ENCODE data around the gene PTCH2. TPM values are rescaled to one million over a fixed set of nuclear protein-coding genes. Genes with fewer than 3 reads are reported as not detected.

The PTCH2 gene
- total RNA-seq = 1.3 to 2.0 TPM (median 1.3 TPM) in 3 replicates
- long read RNA-seq, partial matches to known transcripts = 0 of 2 reads
- long read RNA-seq, other reads (novel, unspliced or antisense) = 2 of 2 reads

DNA sequence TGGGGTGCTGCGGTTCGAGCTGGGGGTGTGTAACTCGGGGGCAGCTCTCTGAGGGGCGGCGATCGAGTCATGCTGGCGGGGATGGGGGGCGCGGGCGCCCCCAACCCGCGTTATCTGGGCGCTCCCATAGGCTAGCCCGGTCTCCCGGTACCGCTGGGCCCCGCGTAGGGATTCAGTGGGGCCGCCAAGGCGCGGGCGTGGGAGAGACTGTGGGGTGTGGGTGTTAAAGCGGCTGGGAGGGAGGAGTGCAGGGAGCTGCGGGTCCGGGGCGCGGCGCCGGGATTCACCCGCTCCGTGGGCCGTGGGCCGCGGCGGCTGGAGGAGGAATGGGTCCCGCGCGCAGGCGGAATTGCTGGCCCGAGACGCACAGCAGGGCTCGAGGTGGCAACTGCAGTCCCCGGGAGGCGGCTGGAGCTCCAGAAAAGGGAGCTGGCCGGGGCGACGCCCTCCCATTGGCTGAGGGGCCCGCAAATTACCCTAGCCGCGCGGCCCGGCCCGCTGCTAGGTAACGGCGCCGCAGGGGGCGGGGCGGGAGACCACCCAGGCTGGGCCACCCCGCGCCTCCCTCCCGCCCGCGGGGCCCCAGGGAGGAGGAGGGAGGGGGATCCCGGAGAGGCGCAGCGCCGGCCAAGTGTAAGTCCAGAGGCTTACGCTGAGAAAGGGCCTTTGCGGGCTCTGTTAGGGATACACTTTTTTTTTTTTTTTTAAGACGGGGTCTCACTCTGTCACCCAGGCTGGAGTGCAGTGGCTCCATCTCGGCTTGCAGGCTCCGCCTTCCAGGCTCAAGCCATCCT lies at the start of gene PTCH2:
TSS of gene PTCH2 (minus strand) at position 392 of the 794 bp plus-strand sequence. CDS start at position 71, 321 bp downstream.
- Mint-ChIP-seq H3K36me3 (ENCODE audit: low read depth) (no peaks in the 10 kb centered on the region), H3K4me3 (ENCODE audit: unreplicated experiment) (peak within 1 kb of the TSS; percentile 71), H3K4me1 (ENCODE audit: low read depth) (peaks cover 7% of the 10 kb centered on the region), H3K27ac (ENCODE audit: unreplicated experiment) (peak within 1 kb of the TSS; percentile 47), H3K27me3 (ENCODE audit: low read depth) (no peaks in the 10 kb centered on the region), H3K9me3 (ENCODE audit: low read depth) (no peaks in the 10 kb centered on the region)
- no peak for TF ChIP-seq CTCF (IDR thresholded peaks at IDR 0.05)
- no peak for DNase-seq (ENCODE audit: low spot score)

- Mint-ChIP-seq H3K4me3 (ENCODE audit: unreplicated experiment) (no peak overlapping the region), H3K27me3 (ENCODE audit: low read depth) (no peaks in the 10 kb centered on the region), H3K9me3 (ENCODE audit: low read depth) (peaks cover 14% of the 10 kb centered on the region), H3K27ac (ENCODE audit: unreplicated experiment) (no peak overlapping the region), H3K36me3 (ENCODE audit: low read depth) (peaks cover 30% of the 10 kb centered on the region), H3K4me1 (ENCODE audit: low read depth) (no peaks in the 10 kb centered on the region)
- DNase-seq (ENCODE audit: low spot score) = no peak
- no peak for TF ChIP-seq CTCF (IDR thresholded peaks at IDR 0.05)
Observed at GRCh38 chr1:44890007-44890406, 47.0 kb upstream of the PTCH2 start.

- Mint-ChIP-seq H3K9me3 (ENCODE audit: low read depth) (peaks cover 13% of the 10 kb centered on the region), H3K27ac (ENCODE audit: unreplicated experiment) (no peak overlapping the region), H3K4me1 (ENCODE audit: low read depth) (no peaks in the 10 kb centered on the region), H3K4me3 (ENCODE audit: unreplicated experiment) (no peak overlapping the region), H3K27me3 (ENCODE audit: low read depth) (no peaks in the 10 kb centered on the region), H3K36me3 (ENCODE audit: low read depth) (peaks cover 30% of the 10 kb centered on the region)
- no peak for DNase-seq (ENCODE audit: low spot score)
- no peak for TF ChIP-seq CTCF (IDR thresholded peaks at IDR 0.05)
Observed at GRCh38 chr1:44885406-44885805, 42.4 kb upstream of the PTCH2 start.

- no peak for TF ChIP-seq CTCF (IDR thresholded peaks at IDR 0.05)
- H3K4me3 Mint-ChIP-seq (ENCODE audit: unreplicated experiment) = no peak overlapping the region
- peaks cover 31% of the 10 kb centered on the region for H3K36me3 Mint-ChIP-seq (ENCODE audit: low read depth)
- H3K27ac Mint-ChIP-seq (ENCODE audit: unreplicated experiment) = no peak overlapping the region
- no peak for DNase-seq (ENCODE audit: low spot score)
- no peaks in the 10 kb centered on the region for H3K4me1 Mint-ChIP-seq (ENCODE audit: low read depth)
- H3K9me3 Mint-ChIP-seq (ENCODE audit: low read depth) = peaks cover 10% of the 10 kb centered on the region
- no peaks in the 10 kb centered on the region for H3K27me3 Mint-ChIP-seq (ENCODE audit: low read depth)
Observed at GRCh38 chr1:44884746-44885145, 41.7 kb upstream of the PTCH2 start.

- Mint-ChIP-seq H3K9me3 (ENCODE audit: low read depth) (peaks cover 2% of the 10 kb centered on the region), H3K27ac (ENCODE audit: unreplicated experiment) (no peak overlapping the region), H3K36me3 (ENCODE audit: low read depth) (peaks cover 24% of the 10 kb centered on the region), H3K4me3 (ENCODE audit: unreplicated experiment) (no peak overlapping the region), H3K4me1 (ENCODE audit: low read depth) (no peaks in the 10 kb centered on the region), H3K27me3 (ENCODE audit: low read depth) (no peaks in the 10 kb centered on the region)
- no peak for DNase-seq (ENCODE audit: low spot score)
- no peak for TF ChIP-seq CTCF (IDR thresholded peaks at IDR 0.05)
Observed at GRCh38 chr1:44881011-44881632, 38.1 kb upstream of the PTCH2 start.
